Myocyte (in vitro differentiated cells): Measurements from ENCODE around the gene RBM20. TPM values are rescaled to one million over a fixed set of nuclear protein-coding genes. Genes with fewer than 3 reads are reported as not detected.

Experiments
- DNase-seq: peaks from one replicate; pipeline ENCODE4 v3.0.0-alpha.2; 2012; ENCODE audit warnings: low read depth
- total RNA-seq: library from RNA; depleted of rRNA; stranded (reverse); fragments of >200 nt; gene quantifications from 2 replicates; pipeline ENCODE4 v1.2.3, GENCODE V29; 2014

Gene RBM20
- total RNA-seq, 1 donor from 2014 or later = 2.6 TPM

- no peak for DNase-seq
These were observed 203.2 kb downstream of the RBM20 start for GRCh38 chr10:110847374-110847773.

GRCh38 chr10:110848106-110848505 lies 204.0 kb downstream of the RBM20 start:
- no peak for DNase-seq

GRCh38 chr10:110850099-110850498 lies 206.0 kb downstream of the RBM20 start:
- DNase-seq = no peak

DNA sequence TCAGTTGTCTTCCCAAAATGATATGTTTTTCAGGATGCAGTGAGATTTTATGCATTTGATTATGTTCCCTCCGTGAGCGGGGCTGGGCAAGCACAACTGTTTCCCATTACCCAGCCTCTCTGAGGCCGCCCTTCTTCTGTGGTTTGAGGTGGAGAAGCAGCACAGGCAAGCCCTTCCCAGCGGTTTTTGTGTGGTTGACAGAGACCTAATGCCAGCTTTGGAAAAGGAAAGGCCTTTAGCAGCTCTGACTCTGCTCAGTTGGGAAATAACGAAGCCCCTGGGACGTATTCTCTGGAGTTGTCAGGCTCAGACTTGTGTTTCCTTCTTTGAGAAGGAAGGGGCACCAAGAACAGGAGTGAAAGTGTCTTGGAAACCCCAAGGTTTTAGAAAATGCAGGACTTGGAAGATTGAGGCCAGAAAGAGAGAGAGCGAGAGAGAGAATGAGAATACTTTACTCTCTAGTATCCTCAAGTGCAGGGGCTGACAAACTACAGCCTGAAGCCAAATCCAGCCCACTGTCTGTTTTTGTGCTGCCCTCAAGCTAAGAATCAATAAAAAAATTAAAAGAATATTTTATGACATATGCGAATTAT lies 207.0 kb downstream of the RBM20 start:
- DNase-seq = peak; percentile 89

DNA sequence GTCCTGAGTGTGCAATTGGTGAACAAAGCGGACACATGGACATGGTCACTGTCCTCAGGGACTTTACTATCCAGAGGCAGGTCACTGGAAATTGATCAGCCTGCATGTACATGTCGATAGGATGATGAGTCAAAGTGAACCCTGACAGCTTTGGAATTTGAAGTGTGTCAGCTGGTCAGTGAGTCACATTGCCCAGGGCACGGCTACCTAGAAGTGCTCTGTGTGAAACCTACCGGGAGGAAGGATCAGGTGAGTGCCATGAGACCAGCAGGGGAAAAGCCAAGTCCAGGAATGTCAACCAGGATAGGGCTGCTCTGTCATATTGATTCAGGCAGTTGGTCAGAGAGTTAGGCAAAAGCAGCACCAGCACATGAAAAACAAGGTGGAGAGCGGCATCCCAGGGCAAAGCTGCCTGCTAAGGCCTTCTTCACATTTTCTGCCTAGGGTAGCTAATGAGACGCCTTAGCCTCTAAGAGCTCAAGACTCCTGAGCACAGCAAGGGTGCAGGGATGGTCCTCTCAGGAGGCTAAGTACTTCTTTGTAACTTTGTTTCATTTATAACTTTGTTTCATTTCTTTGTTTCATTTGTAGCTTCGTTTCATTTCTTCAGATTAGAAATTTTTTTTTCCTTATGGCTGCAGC lies 208.2 kb downstream of the RBM20 start:
- no peak for DNase-seq

- DNase-seq = no peak
These were observed 208.8 kb downstream of the RBM20 start for GRCh38 chr10:110852947-110853346.

- DNase-seq = no peak
These were observed 209.9 kb downstream of the RBM20 start for GRCh38 chr10:110853921-110854605.

- DNase-seq = no peak
These were observed 213.4 kb downstream of the RBM20 start for GRCh38 chr10:110857265-110858171.

DNA sequence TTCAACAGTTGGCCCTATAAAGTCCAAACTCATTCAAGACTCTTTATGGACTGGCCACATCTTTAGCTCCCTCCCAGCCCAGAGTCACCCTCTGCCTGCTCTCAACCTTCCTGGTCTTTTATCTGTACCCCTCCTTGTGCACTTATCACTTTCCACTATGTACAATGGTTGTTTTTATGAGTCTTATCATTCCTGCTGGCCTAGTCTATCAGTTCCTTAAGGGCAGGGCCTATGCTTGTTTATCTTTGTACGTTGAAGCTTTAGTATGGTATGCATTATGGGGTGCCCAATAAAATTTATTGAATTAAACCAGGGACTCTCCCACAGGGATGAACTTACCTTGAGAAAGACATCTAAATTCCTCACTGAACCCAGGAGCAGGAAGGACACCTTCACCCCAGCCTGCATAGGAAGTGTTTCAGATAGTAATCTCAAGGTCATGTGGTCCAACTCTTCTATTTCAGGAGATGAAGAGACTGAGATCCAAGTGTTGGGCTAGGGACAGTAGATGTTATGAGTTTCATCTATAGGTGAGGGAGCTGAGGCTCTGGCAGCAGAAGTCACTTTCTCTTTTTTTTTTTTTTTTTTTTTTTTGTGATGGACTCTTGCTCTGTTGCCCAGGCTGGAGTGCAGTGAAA lies 214.3 kb downstream of the RBM20 start:
- no peak for DNase-seq

GRCh38 chr10:110859206-110859972 lies 215.3 kb downstream of the RBM20 start:
- DNase-seq = no peak

DNA sequence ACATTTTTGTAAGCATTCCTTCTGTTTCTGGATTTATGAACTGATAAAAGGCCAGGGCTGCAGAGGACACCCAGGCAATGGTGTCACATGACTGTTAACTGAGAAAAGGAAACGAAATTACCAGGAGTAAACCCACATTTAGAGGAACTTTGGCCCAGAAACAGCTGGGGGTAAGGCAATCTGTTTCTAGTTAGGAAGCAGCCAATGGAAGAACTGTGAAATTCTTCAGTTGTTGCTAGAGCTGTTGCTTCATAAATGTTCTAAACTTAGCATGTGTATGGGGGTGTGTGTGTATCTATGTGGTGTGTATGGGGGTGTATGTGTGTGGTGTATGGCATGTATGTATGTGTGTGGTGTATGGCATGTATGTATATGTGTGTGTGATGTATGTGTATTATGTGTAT lies 215.8 kb downstream of the RBM20 start:
- peak; percentile 61 for DNase-seq

DNA sequence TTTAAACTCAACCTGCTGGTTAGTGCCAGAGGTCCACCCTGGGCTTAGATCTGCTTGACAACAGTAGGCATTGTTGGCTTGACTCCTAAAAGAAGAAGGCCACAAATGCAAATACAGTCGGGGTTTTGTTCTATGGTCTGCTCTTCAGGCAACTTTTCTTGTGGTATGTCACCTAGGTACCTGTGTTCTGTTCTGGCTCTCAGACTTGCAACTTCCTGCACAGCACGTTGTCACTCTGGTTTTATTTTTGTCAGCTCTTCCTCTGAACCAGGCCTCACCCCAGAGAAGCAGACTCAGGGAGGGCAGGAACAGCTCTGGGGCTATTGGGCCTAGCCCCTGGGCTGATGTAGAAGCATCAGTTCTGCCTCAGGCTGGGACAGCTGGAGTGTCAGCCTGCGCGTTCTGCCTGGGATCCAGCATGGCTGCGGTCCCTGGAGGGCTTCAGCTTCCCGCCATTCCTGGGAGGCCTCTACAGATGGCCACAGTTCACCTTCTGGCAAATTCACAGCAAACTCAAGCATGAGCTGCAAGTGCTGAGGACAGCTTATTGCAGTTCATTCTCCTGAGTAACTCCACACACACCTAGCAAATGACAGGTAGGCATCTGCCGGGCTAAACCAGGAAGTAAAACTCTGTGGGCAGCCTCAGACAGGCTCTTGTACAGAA lies 216.6 kb downstream of the RBM20 start:
- DNase-seq = no peak

DNA sequence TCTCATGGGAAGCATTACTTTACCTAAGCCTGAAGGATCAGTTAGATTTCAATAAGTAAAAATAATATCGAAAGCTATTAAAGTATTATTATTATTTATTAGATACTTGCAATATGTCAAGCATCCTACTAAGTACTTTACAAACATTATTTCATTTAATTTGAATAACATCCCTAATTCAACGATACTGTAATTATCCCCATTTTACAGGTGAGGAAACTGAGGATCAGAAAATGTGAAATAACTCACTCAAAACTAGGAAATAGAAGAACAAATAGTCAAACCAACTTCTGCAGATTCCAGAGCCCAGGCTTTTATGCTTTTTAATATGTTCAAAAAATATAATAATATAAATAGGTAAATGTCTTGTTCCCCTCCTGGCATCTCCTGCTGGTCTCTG lies 217.3 kb downstream of the RBM20 start:
- DNase-seq = no peak

- no peak for DNase-seq
These were observed 218.0 kb downstream of the RBM20 start for GRCh38 chr10:110861930-110862649.

DNA sequence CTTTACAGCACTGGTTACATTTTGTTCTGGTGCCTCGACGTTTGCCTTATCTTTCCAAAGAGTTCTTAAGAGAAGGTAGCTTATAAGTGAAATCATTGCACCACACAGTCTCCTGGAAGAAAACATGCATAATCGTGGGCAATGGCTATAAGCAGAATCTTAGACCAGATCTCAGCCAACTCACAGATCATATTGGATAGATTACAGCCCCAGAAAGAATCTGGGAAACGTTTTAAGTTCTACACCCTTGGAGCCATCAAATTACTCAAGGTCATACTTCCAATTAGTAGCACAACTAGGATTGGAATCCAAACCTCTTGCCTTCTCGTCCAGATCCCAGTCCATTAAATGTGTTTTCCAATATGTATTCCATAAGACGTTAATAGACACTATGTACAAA lies 218.8 kb downstream of the RBM20 start:
- no peak for DNase-seq

GRCh38 chr10:110863361-110863760 lies 219.2 kb downstream of the RBM20 start:
- peak; percentile 66 for DNase-seq

DNA sequence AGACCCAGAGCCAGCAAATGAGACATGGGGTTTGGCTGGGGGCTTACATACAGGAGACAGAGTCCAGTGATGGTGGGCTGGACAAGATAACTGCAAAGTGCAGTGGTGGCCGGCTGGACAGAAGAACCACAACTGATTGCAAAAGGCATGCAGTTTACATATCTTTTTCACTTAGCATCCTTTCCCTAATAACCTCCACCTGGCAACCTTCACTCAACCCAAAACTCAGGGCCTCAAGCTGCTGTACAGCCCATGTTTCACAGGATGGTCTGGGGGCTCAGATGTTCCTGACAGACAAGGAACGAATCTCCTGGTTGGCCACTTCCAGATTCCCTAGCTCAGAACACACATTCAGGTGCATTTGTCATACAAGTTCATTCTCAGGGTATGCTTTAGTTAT lies 219.8 kb downstream of the RBM20 start:
- no peak for DNase-seq

GRCh38 chr10:110864662-110865140 lies 220.6 kb downstream of the RBM20 start:
- no peak for DNase-seq
